H1 (cell line): Measurements from ENCODE around the gene SNX19. TPM values are rescaled to one million over a fixed set of nuclear protein-coding genes. Genes with fewer than 3 reads are reported as not detected.

Experiments
- CTCF ChIA-PET: fragments of 300-600 bp; sonication (Branson Sonifier 250); formaldehyde crosslinking; loops from one replicate; lab custom pipeline; 2021; ENCODE audit not compliant: partially characterized antibody; lab: Charles Lee
- POLR2A ChIA-PET: fragments of 300-600 bp; sonication (Branson Sonifier 250); formaldehyde crosslinking; loops from one replicate; lab custom pipeline; 2021; ENCODE audit warnings: inconsistent platforms; ENCODE audit not compliant: partially characterized antibody; lab: Charles Lee
- DNase-seq, 2 experiments: peaks; one replicate each; pipeline versions ENCODE4 v3.0.0 to v3.0.0-alpha.2; 2010 to 2022; ENCODE audit warnings: low spot score in 2 of 2, low read depth in 1 of 2, mixed read lengths in 1 of 2
- FAIRE-seq: peaks from 2 replicates; lab custom pipeline; 2011; peaks lifted over from hg19 to GRCh38; lab: Jason Lieb, UNC
- H2AFZ ChIP-seq: 2 replicates; pipeline ENCODE4 v1.8.1; 2012; ENCODE audit warnings: low read length, inconsistent platforms
- H2AK5ac ChIP-seq: 2 replicates; pipeline ENCODE4 v1.6.1; 2013; ENCODE audit warnings: low read depth, low read length
- H2BK120ac ChIP-seq: replicated peaks from 2 replicates; pipeline ENCODE3; 2013; ENCODE audit warnings: low read depth, low read length, inconsistent platforms
- H2BK12ac ChIP-seq: 2 replicates; pipeline ENCODE4 v1.6.1; 2013; ENCODE audit warnings: low read depth, low read length
- H2BK15ac ChIP-seq: 2 replicates; pipeline ENCODE4 v1.6.1; 2013; ENCODE audit warnings: low read length
- H2BK20ac ChIP-seq: 2 replicates; pipeline ENCODE4 v1.6.1; 2013; ENCODE audit warnings: low read length
- H2BK5ac ChIP-seq: 2 replicates; pipeline ENCODE4 v1.6.1; 2013; ENCODE audit warnings: low read depth, low read length
- H3K14ac ChIP-seq: 2 replicates; pipeline ENCODE4 v1.6.1; 2013; ENCODE audit warnings: inconsistent platforms; ENCODE audit not compliant: insufficient read length
- H3K18ac ChIP-seq: 2 replicates; pipeline ENCODE4 v1.6.1; 2013; ENCODE audit warnings: low read length; ENCODE audit errors: extremely low read depth
- H3K23ac ChIP-seq: 2 replicates; pipeline ENCODE4 v1.6.1; 2013; ENCODE audit warnings: inconsistent platforms; ENCODE audit not compliant: insufficient read length
- H3K23me2 ChIP-seq: 2 replicates; pipeline ENCODE4 v1.6.1; 2013; ENCODE audit warnings: low read depth, low read length
- H3K27ac ChIP-seq: 2 replicates; pipeline ENCODE4 v1.6.1; 2011; ENCODE audit warnings: low read depth, low read length, inconsistent platforms
- H3K27me3 ChIP-seq, 4 experiments: replicated peaks in 1 of 4; 1 replicate in 1 of 4; 2 replicates in 3 of 4; pipeline versions ENCODE4 v1.6.1 to v1.8.1; 2011 to 2013; ENCODE audit warnings: low read length in 3 of 4, mild to moderate bottlenecking in 3 of 4, inconsistent platforms in 2 of 4, mixed read lengths in 2 of 4, moderate library complexity in 1 of 4; ENCODE audit not compliant: control insufficient read depth in 3 of 4, insufficient read depth in 3 of 4; ENCODE audit errors: extremely low read depth in 1 of 4
- H3K36me3 ChIP-seq, 4 experiments: 2 replicates each; pipeline versions ENCODE4 v1.6.1 to v1.8.1; 2011 to 2013; ENCODE audit warnings: mild to moderate bottlenecking in 4 of 4, low read length in 3 of 4, moderate library complexity in 2 of 4, control low read depth in 1 of 4, inconsistent platforms in 1 of 4; ENCODE audit not compliant: insufficient read depth in 4 of 4, control insufficient read depth in 2 of 4
- H3K4ac ChIP-seq: replicated peaks from 2 replicates; pipeline ENCODE3; 2013; ENCODE audit warnings: low read length, low read depth, mixed read lengths, inconsistent platforms; ENCODE audit not compliant: insufficient read length
- H3K4me1 ChIP-seq, 4 experiments: replicated peaks in 1 of 4; 1 replicate in 1 of 4; 2 replicates in 3 of 4; pipeline versions ENCODE4 v1.6.1 to v1.8.1; 2011 to 2013; ENCODE audit warnings: low read length in 3 of 4, inconsistent platforms in 2 of 4, mixed read lengths in 1 of 4; ENCODE audit not compliant: insufficient read depth in 4 of 4, control insufficient read depth in 3 of 4
- H3K4me2 ChIP-seq, 2 experiments: 2 replicates each; pipeline versions ENCODE4 v1.6.1 to v1.8.1; 2011 to 2013; ENCODE audit warnings: low read depth in 2 of 2, low read length in 2 of 2, control low read depth in 1 of 2, inconsistent platforms in 1 of 2, mild to moderate bottlenecking in 1 of 2; ENCODE audit not compliant: insufficient read depth in 1 of 2
- H3K4me3 ChIP-seq, 4 experiments: fragments of 200-600, 300-600 bp in 1 of 4; sonication (generic), shearing (Covaris generic), sonication (Bioruptor Twin) in 1 of 4; 2 replicates each; pipeline versions ENCODE4 v1.5.1 to v1.8.1; 2011 to 2016; ENCODE audit warnings: low read length in 4 of 4, low read depth in 3 of 4, control low read depth in 2 of 4, inconsistent platforms in 2 of 4, mild to moderate bottlenecking in 2 of 4, mixed read lengths in 1 of 4, moderate library complexity in 1 of 4; ENCODE audit not compliant: insufficient read depth in 2 of 4; ENCODE audit errors: extremely low read depth in 1 of 4
- H3K56ac ChIP-seq: replicated peaks from 2 replicates; pipeline ENCODE3; 2013; ENCODE audit warnings: low read depth, mild to moderate bottlenecking, mixed read lengths, low read length, inconsistent platforms; ENCODE audit not compliant: insufficient read length
- H3K79me1 ChIP-seq: 2 replicates; pipeline ENCODE4 v1.6.1; 2013; ENCODE audit warnings: low read depth, low read length, control low read depth
- H3K79me2 ChIP-seq, 2 experiments: 2 replicates each; pipeline versions ENCODE4 v1.6.1 to v1.8.1; 2012 to 2013; ENCODE audit warnings: low read length in 2 of 2, mild to moderate bottlenecking in 2 of 2, inconsistent platforms in 1 of 2; ENCODE audit not compliant: insufficient read depth in 2 of 2, control insufficient read depth in 1 of 2
- H3K9ac ChIP-seq, 4 experiments: replicated peaks in 1 of 4; 1 replicate in 1 of 4; 2 replicates in 3 of 4; pipeline versions ENCODE4 v1.6.1 to v1.8.1; 2011 to 2013; ENCODE audit warnings: low read depth in 3 of 4, low read length in 3 of 4, control low read depth in 2 of 4, mild to moderate bottlenecking in 2 of 4, moderate library complexity in 2 of 4, inconsistent platforms in 1 of 4; ENCODE audit errors: extremely low read depth in 1 of 4
- H3K9me3 ChIP-seq, 2 experiments: 2 replicates each; pipeline versions ENCODE4 v1.6.1 to v1.8.1; 2012 to 2013; ENCODE audit warnings: mild to moderate bottlenecking in 2 of 2, moderate library complexity in 2 of 2, control low read depth in 1 of 2, inconsistent platforms in 1 of 2, low read depth in 1 of 2, low read length in 1 of 2, mixed read lengths in 1 of 2; ENCODE audit not compliant: insufficient read depth in 2 of 2
- H4K20me1 ChIP-seq, 2 experiments: replicated peaks in 1 of 2; 2 replicates each; pipeline versions ENCODE3 to v1.8.1; 2011 to 2013; ENCODE audit warnings: inconsistent platforms in 2 of 2, low read length in 2 of 2, mild to moderate bottlenecking in 1 of 2; ENCODE audit not compliant: insufficient read depth in 2 of 2, control insufficient read depth in 1 of 2
- H4K5ac ChIP-seq: 2 replicates; pipeline ENCODE4 v1.6.1; 2013; ENCODE audit warnings: low read length, low read depth, mixed read lengths, inconsistent platforms; ENCODE audit not compliant: insufficient read length
- H4K8ac ChIP-seq: 2 replicates; pipeline ENCODE4 v1.8.0; 2013; ENCODE audit warnings: mild to moderate bottlenecking, moderate library complexity, low read length, inconsistent platforms; ENCODE audit not compliant: insufficient read depth; ENCODE audit errors: extremely low read depth
- H4K91ac ChIP-seq: replicated peaks from 2 replicates; pipeline ENCODE3; 2013; ENCODE audit warnings: low read length, mixed read lengths, inconsistent platforms; ENCODE audit not compliant: insufficient read length
- ASH2L ChIP-seq: fragments of 200-600, 300-600 bp; sonication (generic); IDR thresholded peaks from one replicate; pipeline ENCODE4 v1.7.1; 2017; ENCODE audit warnings: low read length
- CBX8 ChIP-seq: fragments of 300-800, 300-1000 bp; sonication (generic); IDR thresholded peaks from 2 replicates; pipeline ENCODE4 v1.7.1; 2016; ENCODE audit warnings: low read depth, low read length, borderline replicate concordance
- CEBPB ChIP-seq: IDR thresholded peaks from 2 replicates; pipeline ENCODE4 v1.6.1; 2012; ENCODE audit warnings: low read depth, low read length
- MAX ChIP-seq: IDR thresholded peaks from 2 replicates; pipeline ENCODE4 v1.6.1; 2012; ENCODE audit warnings: inconsistent platforms
- NRF1 ChIP-seq: IDR thresholded peaks from 2 replicates; pipeline ENCODE4 v1.6.1; 2011; ENCODE audit warnings: mild to moderate bottlenecking, low read depth, low read length, improper control_type of control experiment
- POLR2AphosphoS5 ChIP-seq: IDR thresholded peaks from 2 replicates; pipeline ENCODE4 v1.6.1; 2011; ENCODE audit warnings: low read depth, low read length
- RNF2 ChIP-seq: fragments of 200-900, 300-1000 bp; sonication (generic); IDR thresholded peaks from 2 replicates; pipeline ENCODE4 v1.7.1; 2016; ENCODE audit warnings: borderline replicate concordance, low read depth, mild to moderate bottlenecking, antibody characterized with exemption, low read length; ENCODE audit not compliant: poor library complexity, severe bottlenecking; ENCODE audit errors: missing control alignments
- SRF ChIP-seq: IDR thresholded peaks from 2 replicates; pipeline ENCODE4 v1.6.1; 2011; ENCODE audit warnings: mild to moderate bottlenecking, low read depth, low read length, moderate library complexity
- WGBS, 2 experiments: shearing (Covaris generic) in 1 of 2; methylation state at CpG; one replicate each; pipeline versions ENCODE4 v1.1.6 to v1.1.7; 2013 to 2015; ENCODE audit warnings: low lambda C conversion rate in 2 of 2, mixed read lengths in 2 of 2, inconsistent platforms in 1 of 2, low coverage in 1 of 2, missing lambda C conversion rate in 1 of 2; ENCODE audit not compliant: insufficient replicate concordance in 2 of 2, insufficient coverage in 1 of 2, insufficient read length in 1 of 2; ENCODE audit errors: extremely low coverage in 1 of 2, missing lambda C conversion rate in 1 of 2; 5-methylcytosine and 5-hydroxymethylcytosine counted together
- polyA plus RNA-seq, 7 experiments: library from polyadenylated mRNA; depleted of rRNA in 3 of 7; stranded (reverse) in 5 of 7; unstranded in 2 of 7; fragments of >200 nt in 5 of 7; fragments of 200-250 nt in 2 of 7; gene quantifications; 1 replicate in 5 of 7; 2 replicates in 1 of 7; 4 replicates in 1 of 7; pipeline versions ENCODE4 v1.2.1 to v1.2.3, GENCODE V29; 2011 to 2013; ENCODE audit warnings: missing spikeins in 2 of 7, mixed read lengths in 2 of 7
- total RNA-seq: library from RNA; stranded (reverse); fragmentation: NEBNext Ultra II Directional; extraction: Animal tissue kit (Norgen Biotek cat#: 25700); gene quantifications from 2 replicates; pipeline ENCODE4 v1.2.1, GENCODE V29; 2021

SNX19 gene
- total and polyA plus RNA-seq, 2 of the 8 experiments (the other 6 are each of a cell fraction or from before 2014, with no cell fraction given) = 15.0 to 25.2 TPM

- Histone ChIP-seq H2AK5ac (no peak overlapping the region), H3K79me2 (no peaks in the 10 kb centered on the region), H3K23ac (no peak overlapping the region), H3K18ac (no peak overlapping the region), H4K20me1 (no peaks in the 10 kb centered on the region), H2BK12ac (no peak overlapping the region), H2BK5ac (no peak overlapping the region), H2BK20ac (no peak overlapping the region), H2AFZ (no peak overlapping the region), H2BK15ac (no peak overlapping the region), H3K4me2 (no peak overlapping the region), H4K8ac (no peak overlapping the region), H3K36me3 (no peaks in the 10 kb centered on the region), H3K56ac (no peak overlapping the region), H3K23me2 (no peaks in the 10 kb centered on the region), H3K4me3 (no peak overlapping the region), H3K4ac (no peak overlapping the region), H3K79me1 (no peaks in the 10 kb centered on the region), H3K14ac (no peak overlapping the region), H3K27ac (no peak overlapping the region), H2BK120ac (no peak overlapping the region), H3K9ac (no peak overlapping the region), H4K91ac (no peak overlapping the region), H3K4me1 (no peaks in the 10 kb centered on the region), H3K9me3 (no peaks in the 10 kb centered on the region), H3K27me3 (peaks cover 0 to 2% (median 0%) of the 10 kb centered on the region in 4 experiments; a peak in 1 of 7 replicates)
- FAIRE-seq = no peak
- CTCF ChIA-PET = interaction anchor here (1.0 kb wide), 1 partner anchor 113 kb away, joined by 3 read pairs; no protein-coding TSS in a partner anchor
- no peak for DNase-seq
- 90% methylated on average over 3 of the region's 3 CpGs; no CpG with 5 or more reads in 1 of the 2 experiments for WGBS, 2 experiments
- TF ChIP-seq ASH2L = no peak
- no peak for TF ChIP-seq NRF1
- no peak for TF ChIP-seq RNF2
- TF ChIP-seq MAX = no peak
- TF ChIP-seq SRF = no peak
- no peak for TF ChIP-seq POLR2AphosphoS5
- TF ChIP-seq CBX8 = no peak
- TF ChIP-seq CEBPB = no peak
- TF ChIP-seq, all 59 proteins: peak for 0
- POLR2A ChIA-PET = interaction anchor here (1.6 kb wide), 1 partner anchor 15 kb away, joined by 3 read pairs; no protein-coding TSS in a partner anchor
- H4K5ac ChIP-seq = no peak overlapping the region
These were observed 30.8 kb upstream of the SNX19 start for GRCh38 chr11:130947058-130947457.
